Fibroblast of skin of right quadriceps (primary cell): ENCODE results near the gene BMPR1A.
"Not testable (repeated sequence)": the region's sequence is repeated elsewhere in the genome, so short reads cannot be mapped to it uniquely, and the experiment has no call there.

Experiments used
- DNase-seq: peaks from one replicate; pipeline ENCODE4 v3.0.0-alpha.2; 2013

Gene BMPR1A

GRCh38 chr10:86851328-86852207 lies 95.1 kb downstream of the BMPR1A start:
- peak; percentile 87 for DNase-seq

GRCh38 chr10:86853582-86853981 lies 97.2 kb downstream of the BMPR1A start:
- DNase-seq: not testable (repeated sequence)

GRCh38 chr10:86855513-86855912 lies 99.1 kb downstream of the BMPR1A start:
- no peak for DNase-seq

GRCh38 chr10:86856156-86856555 lies 99.7 kb downstream of the BMPR1A start:
- DNase-seq: no peak

- DNase-seq: peak; percentile 90
These were observed 100.8 kb downstream of the BMPR1A start for GRCh38 chr10:86857128-86857721.

- DNase-seq: no peak
These were observed 101.6 kb downstream of the BMPR1A start for GRCh38 chr10:86858011-86858410.

GRCh38 chr10:86861351-86861750 lies 104.9 kb downstream of the BMPR1A start:
- no peak for DNase-seq

- DNase-seq: no peak
These were observed 106.0 kb downstream of the BMPR1A start for GRCh38 chr10:86862373-86862772.

GRCh38 chr10:86862786-86863483 lies 106.5 kb downstream of the BMPR1A start:
- DNase-seq: no peak

GRCh38 chr10:86863484-86863842 lies 107.0 kb downstream of the BMPR1A start:
- no peak for DNase-seq

GRCh38 chr10:86865011-86865811 lies 108.8 kb downstream of the BMPR1A start:
- not testable (repeated sequence) for DNase-seq

- DNase-seq: no peak
These were observed 110.7 kb downstream of the BMPR1A start for GRCh38 chr10:86867149-86867548.

- peak; percentile 79 for DNase-seq
These were observed 111.9 kb downstream of the BMPR1A start for GRCh38 chr10:86868353-86868752.

GRCh38 chr10:86870679-86871078 lies 114.3 kb downstream of the BMPR1A start:
- no peak for DNase-seq

- DNase-seq: no peak
These were observed 115.3 kb downstream of the BMPR1A start for GRCh38 chr10:86871563-86872183.

GRCh38 chr10:86872757-86873156 lies 116.3 kb downstream of the BMPR1A start:
- peak; percentile 18 for DNase-seq

GRCh38 chr10:86876748-86877147 lies 120.3 kb downstream of the BMPR1A start:
- DNase-seq: peak; percentile 51

- DNase-seq: no peak
These were observed 122.7 kb downstream of the BMPR1A start for GRCh38 chr10:86878983-86879713.

- no peak for DNase-seq
These were observed 124.6 kb downstream of the BMPR1A start for GRCh38 chr10:86880971-86881370.

GRCh38 chr10:86888585-86889381 lies 132.4 kb downstream of the BMPR1A start:
- DNase-seq: peak; percentile 76

GRCh38 chr10:86889997-86890396 lies 133.6 kb downstream of the BMPR1A start:
- no peak for DNase-seq
